H1 (cell line): ENCODE results near the gene CDK13. TPM values are rescaled to one million over a fixed set of nuclear protein-coding genes. Genes with fewer than 3 reads are reported as not detected.

Experiments used
- CHD1 ChIP-seq: IDR thresholded peaks from 2 replicates; pipeline ENCODE4 v1.6.1; 2012; ENCODE audit warnings: low read depth, low read length, improper control_type of control experiment
- HDAC2 ChIP-seq, 2 experiments: fragments of 300-600 bp in 1 of 2; sonication (generic) in 1 of 2; IDR thresholded peaks; 2 replicates each; pipeline ENCODE4 v1.6.1; 2011 to 2012; ENCODE audit warnings: low read depth in 2 of 2, low read length in 2 of 2, mild to moderate bottlenecking in 2 of 2, moderate library complexity in 2 of 2, borderline replicate concordance in 1 of 2, inconsistent platforms in 1 of 2
- KDM4A ChIP-seq: IDR thresholded peaks from one replicate; pipeline ENCODE4 v1.7.1; 2012; ENCODE audit warnings: low read depth, mild to moderate bottlenecking, moderate library complexity, low read length, inconsistent platforms; ENCODE audit not compliant: severe bottlenecking
- POLR2A ChIP-seq, 2 experiments: IDR thresholded peaks; 1 replicate in 1 of 2; 2 replicates in 1 of 2; pipeline ENCODE4 v1.6.1; 2011; ENCODE audit warnings: low read depth in 2 of 2, low read length in 2 of 2, mild to moderate bottlenecking in 2 of 2; ENCODE audit errors: control extremely low read depth in 1 of 2
- POLR2AphosphoS5 ChIP-seq: IDR thresholded peaks from 2 replicates; pipeline ENCODE4 v1.6.1; 2011; ENCODE audit warnings: low read depth, low read length
- RNF2 ChIP-seq: fragments of 200-900, 300-1000 bp; sonication (generic); IDR thresholded peaks from 2 replicates; pipeline ENCODE4 v1.7.1; 2016; ENCODE audit warnings: borderline replicate concordance, low read depth, mild to moderate bottlenecking, antibody characterized with exemption, low read length; ENCODE audit not compliant: poor library complexity, severe bottlenecking; ENCODE audit errors: missing control alignments
- RXRA ChIP-seq: IDR thresholded peaks from 2 replicates; pipeline ENCODE4 v1.6.1; 2011; ENCODE audit warnings: low read depth, mild to moderate bottlenecking, low read length, moderate library complexity; ENCODE audit not compliant: insufficient read depth
- TAF1 ChIP-seq: IDR thresholded peaks from 2 replicates; pipeline ENCODE4 v1.6.1; 2011; ENCODE audit warnings: mild to moderate bottlenecking, low read depth, low read length
- polyA plus RNA-seq, 7 experiments: library from polyadenylated mRNA; depleted of rRNA in 3 of 7; stranded (reverse) in 5 of 7; unstranded in 2 of 7; fragments of >200 nt in 5 of 7; fragments of 200-250 nt in 2 of 7; gene quantifications; 1 replicate in 5 of 7; 2 replicates in 1 of 7; 4 replicates in 1 of 7; pipeline versions ENCODE4 v1.2.1 to v1.2.3, GENCODE V29; 2011 to 2013; ENCODE audit warnings: missing spikeins in 2 of 7, mixed read lengths in 2 of 7
- total RNA-seq: library from RNA; stranded (reverse); fragmentation: NEBNext Ultra II Directional; extraction: Animal tissue kit (Norgen Biotek cat#: 25700); gene quantifications from 2 replicates; pipeline ENCODE4 v1.2.1, GENCODE V29; 2021

Gene CDK13
- total and polyA plus RNA-seq, 2 of the 8 experiments (the other 6 are each of a cell fraction or from before 2014, with no cell fraction given), result 22.6 to 49.5 TPM

- TF ChIP-seq HDAC2 (IDR thresholded peaks at IDR 0.05; ENCODE audit: borderline replicate concordance in 1 of 2, low read depth in 2 of 2, low read length in 2 of 2), result 0 out of 4 replicates have a peak, but pooled peaks of 1 of the 2 experiments have one; percentile 76
- no peak for TF ChIP-seq RNF2
- TF ChIP-seq POLR2AphosphoS5, result peak; percentile 56
- TF ChIP-seq CHD1, result no peak
- TF ChIP-seq RXRA, result no peak
- TF ChIP-seq TAF1, result peak; percentile 98
- TF ChIP-seq KDM4A, result peak; percentile 99
- peak; percentile 76 to 79 for TF ChIP-seq POLR2A (IDR thresholded peaks at IDR 0.05; ENCODE audit: control extremely low read depth in 1 of 2, low read depth in 2 of 2, low read length in 2 of 2)
- TF ChIP-seq, all 59 proteins: peak for 26
Measured at GRCh38 chr7:40134428-40135316, 184.6 kb downstream of the CDK13 start, which contains the start of the genes MPLKIP and SUGCT (continued).
